Measurements from ENCODE around the gene SERPINC1. TPM values are rescaled to one million over a fixed set of nuclear protein-coding genes. Genes with fewer than 3 reads are reported as not detected.

SERPINC1 gene
- total and polyA plus RNA-seq, 7 donors: 0.08 to 5.3 (median 0.37) TPM; not detected in 3

- H3K27ac ChIP-seq: no peak overlapping the region
- H3K9me3 ChIP-seq: no peaks in the 10 kb centered on the region
- peaks cover under 1 to 3% of the 10 kb centered on the region in 2 donors for H3K36me3 ChIP-seq (ENCODE audit: insufficient read depth in 1 of 2, low read depth in 1 of 2)
- no peak for TF ChIP-seq CTCF (IDR thresholded peaks at IDR 0.05)
- DNase-seq: no peak
- no peaks in the 10 kb centered on the region for H3K4me1 ChIP-seq
- H3K4me3 ChIP-seq: no peak overlapping the region
- WGBS, 3 donors: 46 to 69% (median 59%) methylated on average over 2 of the region's 2 CpGs
- intact Hi-C loops (cut with DNase I): no loop called here
- H3K27me3 ChIP-seq (ENCODE audit: insufficient read depth in 3 of 3, low read length in 2 of 3): no peaks in the 10 kb centered on the region
- no peak for ATAC-seq
These were observed 16.7 kb downstream of the SERPINC1 start for GRCh38 chr1:173900427-173900826.

GRCh38 chr1:173894189-173894588 is 22.9 kb downstream of the SERPINC1 start:
- no peak for TF ChIP-seq CTCF (IDR thresholded peaks at IDR 0.05)
- DNase-seq: no peak
- intact Hi-C loops (cut with DNase I): no loop called here
- Histone ChIP-seq H3K4me1 (no peaks in the 10 kb centered on the region), H3K36me3 (ENCODE audit: insufficient read depth in 1 of 2, low read depth in 1 of 2) (peaks cover 0 to 9% of the 10 kb centered on the region in 2 donors), H3K27ac (no peak overlapping the region), H3K4me3 (no peak overlapping the region), H3K9me3 (no peaks in the 10 kb centered on the region), H3K27me3 (ENCODE audit: insufficient read depth in 3 of 3, low read length in 2 of 3) (no peaks in the 10 kb centered on the region)
- 60 to 86% (median 69%) methylated on average over 3 of the region's 3 CpGs for WGBS, 3 donors
- ATAC-seq: no peak

GRCh38 chr1:173893611-173894010 is 23.5 kb downstream of the SERPINC1 start:
- DNase-seq: no peak
- Histone ChIP-seq H3K9me3 (no peaks in the 10 kb centered on the region), H3K27me3 (ENCODE audit: insufficient read depth in 3 of 3, low read length in 2 of 3) (no peaks in the 10 kb centered on the region), H3K27ac (no peak overlapping the region), H3K4me1 (no peaks in the 10 kb centered on the region), H3K4me3 (no peak overlapping the region), H3K36me3 (ENCODE audit: insufficient read depth in 1 of 2, low read depth in 1 of 2) (peaks cover 0 to 14% of the 10 kb centered on the region in 2 donors)
- 92 to 96% (median 95%) methylated on average over 1 of the region's 1 CpG for WGBS, 3 donors
- TF ChIP-seq CTCF (IDR thresholded peaks at IDR 0.05): no peak
- ATAC-seq: no peak
- intact Hi-C loops (cut with DNase I): no loop called here

- Histone ChIP-seq H3K9me3 (no peaks in the 10 kb centered on the region), H3K4me1 (no peaks in the 10 kb centered on the region), H3K27me3 (ENCODE audit: insufficient read depth in 3 of 3, low read length in 2 of 3) (no peaks in the 10 kb centered on the region), H3K36me3 (ENCODE audit: insufficient read depth in 1 of 2, low read depth in 1 of 2) (peaks cover 0 to 41% of the 10 kb centered on the region in 2 donors), H3K4me3 (no peak overlapping the region), H3K27ac (no peak overlapping the region)
- DNase-seq (no peak), ATAC-seq (no peak)
- intact Hi-C loops (cut with DNase I): no loop called here
- 93 to 98% (median 98%) methylated on average over 2 of the region's 2 CpGs for WGBS, 3 donors
- TF ChIP-seq CTCF (IDR thresholded peaks at IDR 0.05): no peak
These were observed 27.2 kb downstream of the SERPINC1 start for GRCh38 chr1:173889885-173890284.

GRCh38 chr1:173888749-173889148 is 28.4 kb downstream of the SERPINC1 start:
- H3K36me3 ChIP-seq (ENCODE audit: insufficient read depth in 1 of 2, low read depth in 1 of 2): peaks cover 0 to 41% of the 10 kb centered on the region in 2 donors
- H3K4me3 ChIP-seq: no peak overlapping the region
- no peak for TF ChIP-seq CTCF (IDR thresholded peaks at IDR 0.05)
- H3K9me3 ChIP-seq: no peaks in the 10 kb centered on the region
- no peaks in the 10 kb centered on the region for H3K4me1 ChIP-seq
- no peak overlapping the region for H3K27ac ChIP-seq
- DNase-seq (no peak), ATAC-seq (no peak)
- intact Hi-C loops (cut with DNase I): no loop called here
- no peaks in the 10 kb centered on the region for H3K27me3 ChIP-seq (ENCODE audit: insufficient read depth in 3 of 3, low read length in 2 of 3)
